Measurements from ENCODE around the gene RHNO1. TPM values are rescaled to one million over a fixed set of nuclear protein-coding genes. Genes with fewer than 3 reads are reported as not detected.

The RHNO1 gene
- total RNA-seq, 1 experiment from 2014 or later, result 49.5 TPM

DNA sequence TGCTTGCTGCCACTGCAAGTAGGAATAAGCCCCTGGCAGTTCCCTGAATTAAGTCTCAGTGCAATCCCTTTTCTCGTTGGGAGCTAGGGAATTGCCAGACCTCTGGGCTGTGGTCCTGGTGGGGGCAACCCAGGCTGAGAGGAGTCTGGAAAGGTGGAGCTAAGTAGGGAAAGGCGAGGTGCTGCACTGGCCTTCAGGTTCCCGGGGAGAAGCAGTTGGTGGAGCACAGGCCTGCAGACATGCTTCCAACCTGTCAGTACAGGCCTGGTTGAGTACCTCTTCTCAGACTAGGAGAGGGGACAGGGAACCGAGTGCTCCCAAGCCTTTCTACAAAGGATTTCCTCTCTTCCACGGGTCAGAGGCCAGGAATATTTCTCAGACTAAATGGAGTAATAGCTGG lies 43.7 kb upstream of the RHNO1 start:
- Mint-ChIP-seq H3K4me1 (peaks cover 16% of the 10 kb centered on the region), H3K4me3 (no peak overlapping the region), H3K27me3 (ENCODE audit: low read depth) (no peaks in the 10 kb centered on the region; the same call in none of the 2 replicates), H3K9me3 (no peaks in the 10 kb centered on the region), H3K27ac (no peak overlapping the region), H3K36me3 (peaks cover 14% of the 10 kb centered on the region)
- ATAC-seq (no peak), DNase-seq (ENCODE audit: low spot score) (no peak)
- ChIA-PET CTCF (interaction anchor here (0.5 to 4.0 kb wide), 5 partner anchors 12 to 325 kb away, joined by 3 to 45 read pairs (median 5); no protein-coding TSS in a partner anchor), POLR2A (no interaction called here)
- TF ChIP-seq ATF2 (CRISPR knock-in tag; IDR thresholded peaks at IDR 0.05; ENCODE audit: borderline replicate concordance, low read depth), result no peak
- TF ChIP-seq ZNF425 (CRISPR knock-in tag; conservative IDR thresholded peaks at IDR 0.05), result no peak
- TF ChIP-seq HMGXB4 (CRISPR knock-in tag; IDR thresholded peaks at IDR 0.05), result no peak
- no peak for TF ChIP-seq CREM (CRISPR knock-in tag; IDR thresholded peaks at IDR 0.05)
- TF ChIP-seq ZMAT4 (CRISPR knock-in tag; IDR thresholded peaks at IDR 0.05), result no peak
- no peak for TF ChIP-seq ATF1 (CRISPR knock-in tag; IDR thresholded peaks at IDR 0.05)
- TF ChIP-seq TEAD4 (CRISPR knock-in tag; IDR thresholded peaks at IDR 0.05), result no peak
- TF ChIP-seq, protein P1, sequence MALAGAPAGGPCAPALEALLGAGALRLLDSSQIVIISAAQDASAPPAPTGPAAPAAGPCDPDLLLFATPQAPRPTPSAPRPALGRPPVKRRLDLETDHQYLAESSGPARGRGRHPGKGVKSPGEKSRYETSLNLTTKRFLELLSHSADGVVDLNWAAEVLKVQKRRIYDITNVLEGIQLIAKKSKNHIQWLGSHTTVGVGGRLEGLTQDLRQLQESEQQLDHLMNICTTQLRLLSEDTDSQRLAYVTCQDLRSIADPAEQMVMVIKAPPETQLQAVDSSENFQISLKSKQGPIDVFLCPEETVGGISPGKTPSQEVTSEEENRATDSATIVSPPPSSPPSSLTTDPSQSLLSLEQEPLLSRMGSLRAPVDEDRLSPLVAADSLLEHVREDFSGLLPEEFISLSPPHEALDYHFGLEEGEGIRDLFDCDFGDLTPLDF (CRISPR knock-in tag; IDR thresholded peaks at IDR 0.05), result no peak
- no peak for TF ChIP-seq JUN (CRISPR knock-in tag; IDR thresholded peaks at IDR 0.05)
- TF ChIP-seq ERG (CRISPR knock-in tag; IDR thresholded peaks at IDR 0.05), result no peak
- TF ChIP-seq SMAD4 (CRISPR knock-in tag; IDR thresholded peaks at IDR 0.05), result no peak
- no peak for TF ChIP-seq NR1H2 (CRISPR knock-in tag; IDR thresholded peaks at IDR 0.05)
- no peak for TF ChIP-seq ZNF281 (CRISPR knock-in tag; IDR thresholded peaks at IDR 0.05)
- no peak for TF ChIP-seq RELA (CRISPR knock-in tag; IDR thresholded peaks at IDR 0.05; ENCODE audit: borderline replicate concordance)
- TF ChIP-seq ZNF121 (CRISPR knock-in tag; IDR thresholded peaks at IDR 0.05), result no peak
- no peak for TF ChIP-seq ETV6 (CRISPR knock-in tag; IDR thresholded peaks at IDR 0.05)
- no peak for TF ChIP-seq ZNF232 (CRISPR knock-in tag; IDR thresholded peaks at IDR 0.05)
- no peak for TF ChIP-seq PRDM15 (CRISPR knock-in tag; IDR thresholded peaks at IDR 0.05)
- TF ChIP-seq SOX15 (CRISPR knock-in tag; IDR thresholded peaks at IDR 0.05), result no peak
- TF ChIP-seq, protein P2, sequence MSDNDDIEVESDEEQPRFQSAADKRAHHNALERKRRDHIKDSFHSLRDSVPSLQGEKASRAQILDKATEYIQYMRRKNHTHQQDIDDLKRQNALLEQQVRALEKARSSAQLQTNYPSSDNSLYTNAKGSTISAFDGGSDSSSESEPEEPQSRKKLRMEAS (CRISPR knock-in tag; IDR thresholded peaks at IDR 0.05), result no peak

Measured in WTC11 (cell line).